Activated T-cell treated with anti-CD3 and anti-CD28 coated beads for 4 hours (primary cell): Measurements from ENCODE around the gene MYCBP2.
"Not testable (repeated sequence)": the region's sequence is repeated elsewhere in the genome, so short reads cannot be mapped to it uniquely, and the experiment has no call there.

Source experiments
- DNase-seq: peaks from one replicate; pipeline ENCODE4 v3.0.0-alpha.2; 2020

MYCBP2 gene

GRCh38 chr13:77333594-77333993 lies 6.7 kb upstream of the MYCBP2 start:
- DNase-seq: no peak

DNA sequence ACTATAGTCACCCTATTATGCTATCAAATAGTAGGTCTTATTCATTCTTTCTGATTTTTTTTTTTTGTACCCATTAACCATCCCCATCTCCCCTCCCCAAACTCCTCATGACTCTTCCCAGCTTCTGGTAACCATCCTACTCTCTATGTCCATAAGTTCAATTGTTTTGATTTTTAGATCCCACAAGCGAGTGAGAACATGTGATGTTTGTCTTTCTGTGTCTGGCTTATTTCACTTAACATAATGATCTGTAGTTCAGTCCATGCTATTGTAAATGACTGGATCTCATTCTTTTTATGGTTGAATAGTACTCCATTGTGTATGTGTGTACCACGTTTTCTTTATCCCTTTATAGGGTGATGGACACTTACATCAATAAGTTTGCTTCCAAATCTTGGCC lies 4.5 kb upstream of the MYCBP2 start:
- DNase-seq: no peak

DNA sequence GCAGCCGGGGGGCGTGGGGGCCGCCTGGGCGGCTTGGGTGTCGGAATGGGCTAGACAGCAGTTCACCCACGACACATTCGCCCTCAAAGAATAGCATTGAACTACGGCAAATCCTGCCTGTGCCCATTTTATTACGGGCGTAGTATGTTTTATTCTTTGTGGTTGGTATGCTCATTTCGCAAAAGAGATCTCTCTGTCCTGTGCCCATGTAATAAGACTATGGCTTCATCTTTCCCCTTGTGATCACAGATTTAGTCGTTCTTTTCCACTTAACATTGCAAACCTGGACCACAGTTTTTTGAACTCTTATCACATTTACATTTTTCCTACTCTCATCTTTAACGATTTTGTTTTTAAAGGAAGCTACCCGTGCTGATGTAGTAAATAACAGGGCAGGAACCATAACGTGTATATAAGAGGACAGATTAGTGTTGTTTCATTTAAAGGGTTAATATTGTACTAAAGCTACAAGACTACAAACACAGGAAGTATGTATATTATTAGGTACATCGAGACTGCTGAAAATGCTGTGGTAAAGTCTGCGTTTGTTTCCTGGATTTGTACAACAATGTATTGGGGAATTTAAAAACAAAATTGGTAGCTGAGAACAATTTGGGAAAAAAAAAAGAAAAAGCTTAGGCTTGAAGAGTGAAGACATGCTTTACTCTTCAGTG lies 3.2 kb upstream of the MYCBP2 start:
- no peak for DNase-seq

GRCh38 chr13:77329133-77329910 lies 2.4 kb upstream of the MYCBP2 start:
- DNase-seq: peak; percentile 70

DNA sequence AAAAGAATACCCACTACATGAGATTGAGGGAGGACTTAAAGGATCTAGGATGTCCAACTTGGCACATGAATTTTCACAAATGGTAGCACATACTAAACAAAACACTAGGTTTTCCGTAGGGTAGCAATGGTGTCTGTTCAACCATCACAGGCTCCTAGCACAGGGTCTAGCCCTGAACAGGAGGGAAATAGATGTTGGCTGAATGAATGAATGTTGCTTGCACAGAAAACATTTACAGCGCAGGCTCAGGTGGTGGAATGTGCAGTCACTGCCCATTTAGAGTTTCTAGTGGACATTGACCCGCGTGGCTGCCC lies 1.9 kb upstream of the MYCBP2 start:
- no peak for DNase-seq

DNA sequence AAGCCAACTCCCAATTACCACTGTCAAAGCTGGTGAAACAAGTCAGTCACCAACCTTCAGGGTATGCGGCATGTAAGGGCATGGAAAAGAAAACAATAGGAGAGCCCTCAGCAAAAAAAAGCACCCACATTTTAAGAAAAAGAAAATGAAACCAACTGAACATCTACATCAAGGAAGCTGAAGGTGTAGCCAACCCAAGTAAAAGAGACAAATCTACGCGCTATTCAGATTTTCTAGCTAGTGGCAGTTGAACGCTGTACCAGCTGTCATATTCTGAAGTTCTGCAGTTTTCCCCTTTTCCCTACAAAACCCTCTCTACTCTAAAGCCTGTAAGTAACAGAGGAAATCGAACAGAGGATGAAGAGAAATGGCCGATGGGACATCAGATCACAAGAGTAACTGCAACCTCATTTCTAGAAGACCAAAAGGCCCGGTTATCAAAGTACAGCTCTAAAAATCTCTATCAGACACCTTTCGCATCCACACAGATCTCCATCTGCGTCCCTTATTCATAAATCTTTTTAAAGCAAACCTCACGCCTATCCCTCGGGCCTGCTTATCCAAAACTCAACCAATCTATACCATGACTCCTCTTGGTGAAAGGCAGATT lies 1.4 kb downstream of the MYCBP2 start:
- DNase-seq: no peak

- DNase-seq: no peak
These were observed 3.0 kb downstream of the MYCBP2 start for GRCh38 chr13:77323858-77324257.

- no peak for DNase-seq
These were observed 7.4 kb downstream of the MYCBP2 start for GRCh38 chr13:77319536-77319935.

DNA sequence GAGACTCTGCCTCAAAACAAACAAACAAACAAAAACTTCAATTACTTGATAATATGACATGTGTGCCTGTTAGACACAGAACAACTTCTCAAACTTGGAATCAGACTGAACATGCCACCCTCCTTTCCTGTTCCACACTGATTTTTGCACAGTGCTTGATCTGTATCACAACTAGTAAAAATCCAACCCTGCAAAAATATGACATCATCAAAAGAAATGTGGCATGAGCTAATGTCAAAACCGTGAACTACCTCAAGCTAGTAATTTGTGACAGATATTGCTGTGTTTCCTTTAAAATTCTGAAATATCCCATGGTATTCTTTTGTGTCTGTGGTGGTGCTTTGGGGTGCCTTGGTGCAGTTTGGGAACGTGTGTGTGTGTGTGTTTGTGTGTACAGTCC lies 8.2 kb downstream of the MYCBP2 start:
- DNase-seq: no peak

DNA sequence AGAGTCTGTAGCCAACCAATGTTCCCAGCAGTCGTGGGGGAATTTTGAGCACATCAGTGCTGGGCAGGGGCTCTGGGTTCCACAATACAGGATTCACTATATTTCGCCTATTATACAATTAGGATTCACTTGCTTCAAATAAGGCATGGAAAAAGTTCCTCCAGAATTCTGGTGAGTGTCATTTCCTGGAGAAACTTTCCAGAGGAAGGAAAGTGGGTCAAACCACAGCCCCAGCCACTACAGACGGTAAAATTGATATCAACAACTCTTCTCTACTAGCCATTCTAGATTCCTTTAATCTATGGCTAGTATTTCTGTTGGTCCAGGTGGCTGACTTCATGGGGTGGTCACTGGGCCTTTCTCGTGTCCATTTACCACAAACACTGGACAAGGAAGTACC lies 10.5 kb downstream of the MYCBP2 start:
- DNase-seq: no peak

- DNase-seq: not testable (repeated sequence)
These were observed 11.4 kb downstream of the MYCBP2 start for GRCh38 chr13:77315509-77315908.

GRCh38 chr13:77313923-77314322 lies 13.0 kb downstream of the MYCBP2 start:
- DNase-seq: no peak

DNA sequence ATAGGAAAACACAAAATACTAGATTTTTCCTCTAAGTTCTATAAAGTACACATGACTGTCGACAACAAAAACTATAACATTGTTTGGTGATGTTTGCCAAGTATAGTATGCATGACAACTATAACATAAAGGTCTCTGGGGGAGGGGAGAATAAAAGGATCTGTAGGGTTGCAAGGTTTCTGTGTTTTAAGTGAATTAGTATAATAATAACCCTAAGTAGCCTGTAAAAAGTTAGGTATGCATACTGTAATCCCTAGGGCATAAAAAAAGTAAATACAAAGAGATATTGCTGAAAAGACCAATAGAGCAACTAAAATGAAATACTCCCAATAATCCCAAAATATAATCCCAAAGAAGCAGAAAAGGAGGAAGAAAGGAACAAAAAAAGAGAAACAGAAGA lies 14.6 kb downstream of the MYCBP2 start:
- no peak for DNase-seq

- DNase-seq: no peak
These were observed 16.2 kb downstream of the MYCBP2 start for GRCh38 chr13:77310579-77311279.

DNA sequence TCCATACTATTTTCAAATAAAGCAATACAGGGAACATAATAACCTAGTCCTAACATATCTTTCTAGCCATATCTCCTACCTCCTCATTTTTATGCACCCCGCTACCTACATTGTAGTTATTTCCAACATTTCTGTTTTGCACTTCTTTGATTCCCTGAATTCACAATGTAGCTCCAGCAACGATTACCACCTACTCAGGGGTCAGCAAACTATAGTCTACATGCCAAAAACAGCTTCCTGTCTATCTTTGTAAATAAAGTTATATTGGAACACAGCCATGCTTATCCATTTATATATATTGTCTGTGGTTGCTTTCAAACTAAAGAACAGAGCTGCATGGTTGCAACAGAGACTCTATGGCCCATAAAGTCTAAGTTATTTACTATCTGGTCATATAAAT lies 16.7 kb downstream of the MYCBP2 start:
- DNase-seq: no peak

GRCh38 chr13:77309254-77309653 lies 17.6 kb downstream of the MYCBP2 start:
- no peak for DNase-seq

GRCh38 chr13:77306458-77306857 lies 20.4 kb downstream of the MYCBP2 start:
- DNase-seq: no peak

DNA sequence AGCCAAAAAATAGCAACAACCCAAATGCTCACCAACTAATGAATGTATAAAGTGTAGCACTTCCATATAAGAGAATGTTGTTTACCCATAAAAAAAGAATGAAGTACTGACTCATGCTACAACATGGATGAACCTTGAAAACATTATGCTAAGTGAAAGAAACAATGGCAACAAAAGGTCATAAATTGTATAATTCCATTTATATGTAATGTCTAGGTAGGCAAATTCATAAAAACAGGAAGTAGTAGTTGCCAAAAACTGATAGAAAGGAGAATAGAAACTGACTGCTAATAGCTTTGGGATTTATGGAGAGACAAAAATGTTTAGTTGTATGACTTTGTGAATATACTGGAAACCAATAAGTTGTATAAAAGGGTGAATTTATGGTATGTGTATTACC lies 21.6 kb downstream of the MYCBP2 start:
- no peak for DNase-seq

DNA sequence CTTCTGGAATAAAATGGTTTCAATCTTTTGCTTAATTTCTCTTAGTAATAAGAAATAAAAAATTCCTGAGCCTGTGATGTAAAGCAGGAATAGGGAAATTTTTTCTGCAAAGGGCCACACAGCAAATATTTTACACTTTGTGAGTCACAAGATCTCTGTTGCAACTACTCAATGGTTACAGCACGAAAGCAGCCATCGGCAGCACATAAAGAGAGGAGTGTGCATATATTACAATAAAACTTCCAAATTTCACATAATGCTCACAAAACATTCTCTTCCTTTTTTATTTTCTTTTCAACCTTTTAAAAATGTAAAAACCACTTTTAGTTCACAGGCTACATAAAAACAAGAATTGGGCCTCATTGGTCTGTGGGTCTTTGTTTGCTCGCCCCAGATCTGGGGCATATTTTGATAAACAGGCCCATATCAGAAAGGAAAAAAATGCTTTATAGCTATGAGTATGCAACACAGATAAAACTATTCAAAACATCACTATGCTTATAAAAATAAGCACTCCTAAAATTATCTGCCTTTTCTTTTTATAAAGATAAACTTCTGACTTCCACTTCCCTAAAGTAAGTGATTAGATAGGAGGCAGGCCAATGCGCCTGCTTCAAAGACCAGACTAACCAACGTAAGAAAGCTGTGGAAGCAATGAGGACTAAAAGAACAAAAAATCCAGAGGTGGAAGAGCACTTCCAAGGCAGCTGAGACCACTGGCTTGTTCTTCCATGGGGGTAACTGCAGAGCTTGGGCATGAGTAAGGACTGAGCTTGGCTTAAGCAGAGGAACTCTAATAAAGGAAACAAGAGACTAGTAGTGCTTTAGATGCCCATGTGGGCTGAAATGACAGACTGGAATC lies 26.5 kb downstream of the MYCBP2 start:
- DNase-seq: no peak

- DNase-seq: no peak
These were observed 27.3 kb downstream of the MYCBP2 start for GRCh38 chr13:77299587-77299986.

DNA sequence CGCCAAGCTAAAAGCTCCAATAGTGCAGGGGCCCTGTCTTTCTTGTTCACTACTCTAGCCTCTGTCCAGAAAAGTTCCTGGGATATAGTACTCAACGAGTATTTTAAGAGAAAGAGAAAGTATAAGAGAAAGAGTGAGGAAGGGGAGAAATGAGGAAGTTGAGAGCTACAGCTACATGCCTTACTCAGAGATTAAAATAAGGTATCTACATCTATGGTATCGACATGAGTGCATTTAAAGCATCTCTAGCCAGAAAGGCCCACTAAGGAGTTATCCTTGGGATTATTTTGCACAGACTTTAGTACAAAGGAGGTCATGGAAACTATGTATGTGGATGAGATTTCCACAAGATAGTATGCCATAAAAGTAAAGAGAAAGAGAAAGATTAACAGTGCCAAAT lies 28.5 kb downstream of the MYCBP2 start:
- no peak for DNase-seq

DNA sequence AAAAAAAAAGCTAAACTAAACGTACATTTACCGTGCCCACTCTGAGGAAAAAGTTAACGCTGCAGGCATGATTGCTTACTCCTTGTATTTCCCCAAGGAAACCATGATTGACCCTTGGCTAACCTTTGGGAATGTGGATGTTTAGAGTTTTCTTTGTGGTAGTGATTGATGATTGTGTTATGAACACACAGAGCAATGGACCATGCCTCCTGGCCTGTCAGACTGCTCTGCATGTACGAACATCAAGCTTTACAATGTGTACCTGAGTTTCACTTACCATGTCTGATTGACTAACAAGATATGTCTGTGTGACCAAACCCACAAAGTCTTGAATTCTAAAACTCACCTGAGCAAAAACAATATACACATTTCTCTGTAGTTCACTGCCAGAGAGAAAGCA lies 35.1 kb downstream of the MYCBP2 start:
- DNase-seq: no peak

DNA sequence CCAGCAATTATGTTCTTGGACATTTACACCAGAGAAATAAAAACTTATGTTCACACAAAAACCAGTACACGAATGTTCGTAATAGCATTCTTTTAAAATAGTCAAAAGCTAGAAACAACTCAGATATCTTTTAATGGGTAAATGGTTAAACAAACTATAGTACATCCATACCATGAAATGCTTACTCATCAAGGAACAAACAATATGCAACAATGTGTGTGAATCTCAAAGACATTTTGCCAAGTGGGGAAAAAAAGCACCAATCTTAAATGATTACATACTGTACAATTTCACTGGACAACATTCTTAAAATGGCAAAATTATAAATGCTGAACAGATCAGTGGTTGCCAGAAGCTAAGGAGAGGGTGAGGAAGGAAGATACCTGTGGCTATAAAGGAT lies 36.6 kb downstream of the MYCBP2 start:
- no peak for DNase-seq
